ENCODE results near the gene REN.
A peak's percentile ranks its signal among the peaks of the same experiment; 100 is the strongest.

Gene REN

GRCh38 chr1:204190212-204191211 is 24.4 kb upstream of the REN start:
- no peak for DNase-seq

GRCh38 chr1:204188959-204189639 is 23.0 kb upstream of the REN start:
- DNase-seq: no peak

- DNase-seq: no peak
Measured at GRCh38 chr1:204186597-204186996, 20.5 kb upstream of the REN start.

GRCh38 chr1:204181116-204181515 is 15.0 kb upstream of the REN start:
- DNase-seq: no peak

GRCh38 chr1:204180133-204180532 is 14.0 kb upstream of the REN start:
- no peak for DNase-seq

GRCh38 chr1:204178487-204179281 is 12.5 kb upstream of the REN start:
- no peak for DNase-seq

GRCh38 chr1:204177133-204177532 is 11.0 kb upstream of the REN start:
- no peak for DNase-seq

GRCh38 chr1:204176049-204176448 is 9.9 kb upstream of the REN start:
- no peak for DNase-seq

- DNase-seq: no peak
Measured at GRCh38 chr1:204174958-204175357, 8.8 kb upstream of the REN start.

- no peak for DNase-seq
Measured at GRCh38 chr1:204172404-204173029, 6.4 kb upstream of the REN start.

- DNase-seq: no peak
Measured at GRCh38 chr1:204171751-204172178, 5.6 kb upstream of the REN start.

- DNase-seq: no peak
Measured at GRCh38 chr1:204170494-204171155, 4.5 kb upstream of the REN start.

- DNase-seq: no peak
Measured at GRCh38 chr1:204169858-204170257, 3.7 kb upstream of the REN start.

GRCh38 chr1:204167730-204168129 is 1.6 kb upstream of the REN start:
- no peak for DNase-seq

GRCh38 chr1:204162494-204163074 is 3.6 kb downstream of the REN start:
- peak; percentile 77 for DNase-seq

- DNase-seq: no peak
Measured at GRCh38 chr1:204161609-204162493, 4.3 kb downstream of the REN start.

- no peak for DNase-seq
Measured at GRCh38 chr1:204157962-204158361, 8.2 kb downstream of the REN start.

GRCh38 chr1:204155881-204156280 is 10.3 kb downstream of the REN start:
- DNase-seq: no peak

GRCh38 chr1:204154568-204155255 is 11.4 kb downstream of the REN start:
- no peak for DNase-seq

GRCh38 chr1:204153667-204154066 is 12.5 kb downstream of the REN start:
- no peak for DNase-seq
